ENCODE measurements around the gene RMND1.

DNA sequence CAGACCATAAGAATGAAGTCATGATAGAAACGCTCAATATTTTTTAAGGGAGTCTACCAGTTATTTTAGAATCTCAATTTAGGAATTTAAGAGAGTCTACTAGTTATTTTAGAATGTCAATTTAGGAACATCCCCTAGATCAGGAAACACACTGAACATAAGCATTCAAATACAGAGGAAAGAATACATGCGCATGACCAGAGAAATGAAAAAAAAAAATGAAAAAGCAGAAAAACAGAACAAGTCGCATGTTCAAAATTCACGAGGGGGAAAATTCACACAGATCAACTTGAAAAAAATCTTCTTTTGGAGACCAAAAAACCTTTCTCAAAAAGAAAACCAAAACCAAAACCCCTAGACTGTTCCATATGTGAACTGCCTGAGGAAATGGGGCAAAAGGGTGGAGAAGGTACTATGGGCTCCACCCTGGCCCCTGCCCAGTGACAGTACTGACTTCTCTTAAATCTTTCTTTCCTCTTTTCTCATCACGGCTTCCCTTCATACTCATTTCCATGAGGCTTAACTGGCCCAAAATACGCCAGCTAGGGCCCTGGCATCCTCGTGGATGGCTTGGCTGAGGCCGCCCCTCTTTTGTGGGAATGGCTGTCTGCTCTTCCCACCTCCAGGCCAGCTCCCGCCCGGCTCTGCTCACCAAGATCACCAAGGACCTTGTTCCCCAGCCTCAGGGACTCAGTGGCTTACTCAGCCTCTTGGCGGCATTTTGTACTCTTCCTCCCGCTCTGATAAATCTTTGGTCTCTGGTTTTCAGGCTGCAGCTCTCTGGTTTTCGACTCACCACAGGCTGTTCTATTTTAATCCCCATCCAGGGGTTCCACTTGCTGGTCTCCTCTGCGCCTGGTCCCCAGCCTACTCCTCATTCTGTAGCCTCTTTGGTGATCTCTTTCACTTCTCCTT is 71.7 kb downstream of the RMND1 start:
- TF ChIP-seq CTCF (IDR thresholded peaks at IDR 0.05; ENCODE audit: low read depth, low read length, poor library complexity, severe bottlenecking) = no peak
- no peak for TF ChIP-seq EZH2phosphoT487 (IDR thresholded peaks at IDR 0.05; ENCODE audit: borderline replicate concordance, low read length)

Data from DOHH2 (cell line).